Esophagus squamous epithelium (tissue), 4 donors: ENCODE data around the gene ABCB9.

ENCODE experiments used
- POLR2A ChIP-seq, 4 donors: fragments of 450-650 bp; IDR thresholded peaks; one replicate each; pipeline ENCODE4 v1.6.1; 2017; ENCODE audit warnings: antibody characterized with exemption in 4 of 4, mild to moderate bottlenecking in 4 of 4, moderate library complexity in 3 of 4
- TF ChIP-seq, protein P1 (sequence below), 6 experiments: fragments of 450-650 bp in 4 of 6; fragments of 200-600 bp in 2 of 6; sonication (generic) in 2 of 6; IDR thresholded peaks; one replicate each; pipeline ENCODE4 v1.5.1; 2016 to 2019; ENCODE audit warnings: antibody characterized with exemption in 6 of 6, mild to moderate bottlenecking in 4 of 6, moderate library complexity in 4 of 6

DNA sequence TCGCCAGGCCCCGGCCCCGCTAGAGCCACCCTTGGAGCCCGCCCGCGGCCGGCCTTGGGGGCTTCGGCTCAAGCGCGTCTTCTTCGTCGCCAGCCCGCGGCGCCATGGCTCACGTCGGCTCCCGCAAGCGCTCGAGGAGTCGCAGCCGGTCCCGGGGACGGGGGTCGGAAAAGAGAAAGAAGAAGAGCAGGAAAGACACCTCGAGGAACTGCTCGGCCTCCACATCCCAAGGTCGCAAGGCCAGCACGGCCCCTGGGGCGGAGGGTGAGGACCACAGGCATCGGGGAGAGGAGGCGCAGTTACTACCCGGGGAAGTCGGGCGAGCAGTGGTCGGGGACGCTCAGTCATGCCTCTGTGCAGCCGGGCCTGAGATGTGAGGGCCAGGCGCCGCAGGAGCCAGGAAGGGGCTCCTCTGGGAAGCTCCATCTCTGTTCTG lies 14.8 kb upstream of the ABCB9 start:
- TF ChIP-seq, protein P1, sequence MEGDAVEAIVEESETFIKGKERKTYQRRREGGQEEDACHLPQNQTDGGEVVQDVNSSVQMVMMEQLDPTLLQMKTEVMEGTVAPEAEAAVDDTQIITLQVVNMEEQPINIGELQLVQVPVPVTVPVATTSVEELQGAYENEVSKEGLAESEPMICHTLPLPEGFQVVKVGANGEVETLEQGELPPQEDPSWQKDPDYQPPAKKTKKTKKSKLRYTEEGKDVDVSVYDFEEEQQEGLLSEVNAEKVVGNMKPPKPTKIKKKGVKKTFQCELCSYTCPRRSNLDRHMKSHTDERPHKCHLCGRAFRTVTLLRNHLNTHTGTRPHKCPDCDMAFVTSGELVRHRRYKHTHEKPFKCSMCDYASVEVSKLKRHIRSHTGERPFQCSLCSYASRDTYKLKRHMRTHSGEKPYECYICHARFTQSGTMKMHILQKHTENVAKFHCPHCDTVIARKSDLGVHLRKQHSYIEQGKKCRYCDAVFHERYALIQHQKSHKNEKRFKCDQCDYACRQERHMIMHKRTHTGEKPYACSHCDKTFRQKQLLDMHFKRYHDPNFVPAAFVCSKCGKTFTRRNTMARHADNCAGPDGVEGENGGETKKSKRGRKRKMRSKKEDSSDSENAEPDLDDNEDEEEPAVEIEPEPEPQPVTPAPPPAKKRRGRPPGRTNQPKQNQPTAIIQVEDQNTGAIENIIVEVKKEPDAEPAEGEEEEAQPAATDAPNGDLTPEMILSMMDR (IDR thresholded peaks at IDR 0.05): no peak
- TF ChIP-seq POLR2A (IDR thresholded peaks at IDR 0.05): no peak
